T-helper 1 cell (primary cell): ENCODE results near the gene TRHDE.

Source experiments
- DNase-seq, 5 donors: peaks; one replicate each; pipeline ENCODE4 v3.0.0-alpha.2; 2012 to 2020
- total RNA-seq, 4 donors: gene quantifications; one replicate each; lab custom pipeline; 2026; lab: John Stamatoyannopoulos, UW

TRHDE gene
- total RNA-seq: 0 reads per million in 4 donors

GRCh38 chr12:72272091-72272661 lies at the start of gene TRHDE:
Gene TRHDE (plus strand): TSS chr12:72272370. CDS start chr12:72272644, 274 bp downstream.
- no peak for DNase-seq

GRCh38 chr12:72226510-72226909 lies 45.7 kb upstream of the TRHDE start:
- no peak for DNase-seq

- no peak for DNase-seq
Observed at GRCh38 chr12:72228424-72228823, 43.7 kb upstream of the TRHDE start.

GRCh38 chr12:72230589-72230988 lies 41.6 kb upstream of the TRHDE start:
- no peak for DNase-seq

GRCh38 chr12:72234886-72235285 lies 37.3 kb upstream of the TRHDE start:
- DNase-seq: no peak

- no peak for DNase-seq
Observed at GRCh38 chr12:72236071-72236705, 36.0 kb upstream of the TRHDE start.

- DNase-seq: no peak
Observed at GRCh38 chr12:72241552-72241951, 30.6 kb upstream of the TRHDE start.

GRCh38 chr12:72242946-72243345 lies 29.2 kb upstream of the TRHDE start:
- DNase-seq: no peak

- DNase-seq: no peak
Observed at GRCh38 chr12:72246370-72246769, 25.8 kb upstream of the TRHDE start.

GRCh38 chr12:72250346-72250745 lies 21.8 kb upstream of the TRHDE start:
- no peak for DNase-seq

GRCh38 chr12:72256725-72257124 lies 15.4 kb upstream of the TRHDE start:
- no peak for DNase-seq

GRCh38 chr12:72261885-72262284 lies 10.3 kb upstream of the TRHDE start:
- no peak for DNase-seq

- DNase-seq: no peak
Observed at GRCh38 chr12:72264548-72265175, 7.5 kb upstream of the TRHDE start.

- no peak for DNase-seq
Observed at GRCh38 chr12:72267974-72268373, 4.2 kb upstream of the TRHDE start.

- DNase-seq: no peak
Observed at GRCh38 chr12:72268386-72268785, 3.8 kb upstream of the TRHDE start.

- no peak for DNase-seq
Observed at GRCh38 chr12:72269491-72269890, 2.7 kb upstream of the TRHDE start.

GRCh38 chr12:72270246-72270645 lies 1.9 kb upstream of the TRHDE start:
- DNase-seq: no peak

- DNase-seq: no peak
Observed at GRCh38 chr12:72270961-72271360, 1.2 kb upstream of the TRHDE start.

- no peak for DNase-seq
Observed at GRCh38 chr12:72271451-72272090, 599 bp upstream of the TRHDE start.

GRCh38 chr12:72272731-72273498 lies 745 bp downstream of the TRHDE start:
- DNase-seq: no peak

- no peak for DNase-seq
Observed at GRCh38 chr12:72273499-72273837, 1.3 kb downstream of the TRHDE start.

- no peak for DNase-seq
Observed at GRCh38 chr12:72273851-72274351, 1.7 kb downstream of the TRHDE start.

GRCh38 chr12:72274931-72275330 lies 2.8 kb downstream of the TRHDE start:
- DNase-seq: no peak
